GM12891 (cell line): ENCODE measurements around the gene RNF144A.

Source experiments
- DNase-seq: peaks from one replicate; pipeline ENCODE4 v3.0.0; 2011; ENCODE audit warnings: low spot score; ENCODE audit not compliant: insufficient read length
- FAIRE-seq: peaks from 2 replicates; lab custom pipeline; 2011; peaks lifted over from hg19 to GRCh38; lab: Jason Lieb, UNC
- PAX5 ChIP-seq: IDR thresholded peaks from 2 replicates; pipeline ENCODE4 v1.6.1; 2011; ENCODE audit warnings: low read length, moderate library complexity, mild to moderate bottlenecking; ENCODE audit not compliant: insufficient read depth, severe bottlenecking
- POLR2A ChIP-seq: IDR thresholded peaks from 2 replicates; pipeline ENCODE4 v1.6.1; 2011; ENCODE audit warnings: low read depth, low read length, control low read depth
- POLR2AphosphoS5 ChIP-seq: IDR thresholded peaks from 2 replicates; pipeline ENCODE4 v1.6.1; 2011; ENCODE audit warnings: low read depth, low read length, control low read depth
- POU2F2 ChIP-seq: IDR thresholded peaks from 2 replicates; pipeline ENCODE4 v1.6.1; 2011; ENCODE audit warnings: low read depth, mild to moderate bottlenecking, control low read depth, low read length, moderate library complexity
- SPI1 ChIP-seq: IDR thresholded peaks from 2 replicates; pipeline ENCODE4 v1.6.1; 2011; ENCODE audit warnings: low read depth, low read length, control low read depth
- TAF1 ChIP-seq: IDR thresholded peaks from 2 replicates; pipeline ENCODE4 v1.6.1; 2011; ENCODE audit warnings: low read depth, low read length, control low read depth

Gene RNF144A

DNA sequence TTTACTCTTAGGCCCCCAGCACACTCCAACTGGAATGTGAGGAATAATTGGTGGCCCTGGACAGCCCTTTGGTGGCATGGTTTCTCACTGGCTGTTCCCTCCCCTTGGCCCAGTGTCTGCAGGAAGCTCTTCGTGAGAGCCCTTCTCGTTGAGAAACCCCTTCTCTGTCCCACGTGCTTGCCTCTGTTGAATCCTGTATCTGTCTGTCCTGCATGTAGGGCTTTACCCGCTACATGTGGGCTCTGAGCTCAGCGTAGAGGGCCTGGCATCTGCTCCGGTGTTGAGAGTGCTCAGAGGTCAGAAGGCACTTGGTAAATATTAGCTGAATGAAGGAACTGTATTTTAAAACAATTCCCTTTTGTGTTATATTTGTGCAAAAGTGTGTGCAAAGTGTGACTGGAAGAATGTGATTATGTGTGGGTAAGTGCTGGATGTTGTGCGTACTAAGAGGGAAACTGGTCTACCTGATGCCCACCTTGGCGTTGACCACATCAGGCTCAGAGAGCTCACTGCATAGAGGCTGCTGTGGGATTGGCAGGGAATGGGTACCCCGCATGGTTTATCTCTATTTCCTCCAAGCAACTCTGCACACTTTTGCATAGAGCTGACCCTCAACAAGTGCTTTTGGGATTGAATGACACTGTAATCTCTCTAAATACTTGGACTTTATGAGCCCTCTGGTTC, 40.0 kb downstream of the RNF144A start:
- no peak for DNase-seq

DNA sequence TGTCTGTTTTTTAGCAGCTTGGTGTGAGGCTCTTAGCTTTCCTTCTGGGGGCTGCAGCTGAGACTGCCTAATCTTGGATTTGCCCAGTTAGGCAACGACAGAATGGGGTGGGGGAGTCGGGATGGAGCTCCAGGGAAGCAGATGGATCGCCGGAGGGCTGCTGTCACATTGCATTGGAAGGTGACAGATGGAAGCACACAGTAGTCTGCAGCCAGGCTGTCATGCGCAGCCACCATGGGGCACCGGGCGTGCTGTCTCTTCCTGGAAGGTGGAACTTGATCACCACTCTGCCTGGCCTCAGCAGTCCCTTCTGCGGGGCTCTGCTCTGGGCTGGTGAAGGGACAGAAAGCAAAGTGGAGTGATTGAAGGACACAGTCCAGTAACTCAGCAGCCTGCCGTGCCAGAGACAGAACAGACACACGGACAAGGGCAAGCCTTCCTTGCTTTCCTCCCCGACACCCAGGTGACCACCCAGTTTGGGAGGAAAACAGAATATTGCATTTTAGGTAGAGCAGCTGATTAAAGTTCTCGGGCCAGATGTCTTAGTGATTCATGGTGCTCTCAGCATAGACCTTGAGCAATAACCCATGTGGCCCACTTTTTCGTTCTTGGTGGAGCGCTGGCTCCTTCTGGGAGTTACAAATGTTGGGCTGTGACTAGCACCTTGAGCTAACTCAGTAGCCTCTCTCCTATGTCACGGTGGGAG, 40.9 kb downstream of the RNF144A start:
- no peak for TF ChIP-seq POU2F2
- TF ChIP-seq TAF1 = no peak
- no peak for TF ChIP-seq POLR2A
- no peak for TF ChIP-seq POLR2AphosphoS5
- no peak for TF ChIP-seq SPI1
- TF ChIP-seq PAX5 = no peak
- FAIRE-seq (no peak), DNase-seq (no peak)

More for the DNA sequence above, 40.0 kb downstream of the RNF144A start:
- TF ChIP-seq TAF1 = no peak
- no peak for TF ChIP-seq PAX5
- no peak for TF ChIP-seq POLR2AphosphoS5
- TF ChIP-seq POLR2A = no peak
- no peak for TF ChIP-seq SPI1
- no peak for TF ChIP-seq POU2F2
- no peak for FAIRE-seq

DNA sequence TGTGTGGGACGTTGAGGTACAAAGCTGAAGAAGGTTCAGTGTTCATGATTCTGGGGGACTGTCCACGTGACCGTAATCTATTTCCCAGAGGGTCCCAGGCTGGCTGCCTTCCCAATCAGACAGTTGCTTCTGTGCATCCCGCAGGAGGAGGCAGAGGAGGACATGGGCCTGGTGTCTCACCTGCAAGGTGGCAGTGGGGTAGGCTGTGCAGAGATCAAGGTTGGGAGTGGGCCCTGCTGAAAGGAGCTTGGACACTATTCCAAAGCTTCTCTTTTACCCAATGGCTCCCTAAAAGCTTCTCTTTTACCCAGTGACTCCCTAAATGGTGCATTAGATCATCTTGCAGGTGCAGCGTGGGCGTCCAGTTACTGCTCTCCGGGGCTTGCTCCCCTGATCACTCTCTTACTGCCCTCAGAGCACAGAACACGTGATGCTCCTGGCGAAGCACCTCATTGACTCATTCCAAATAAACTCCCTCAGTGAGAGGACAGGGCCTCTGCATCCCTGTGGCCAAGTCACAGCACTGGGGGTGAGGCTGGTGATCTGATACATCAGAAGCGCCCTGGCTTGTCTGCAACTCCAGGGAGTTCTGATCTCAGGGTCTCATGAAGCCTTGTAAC, 41.5 kb downstream of the RNF144A start:
- no peak for DNase-seq
- TF ChIP-seq SPI1 (no peak), PAX5 (no peak), TAF1 (no peak), POU2F2 (no peak), POLR2AphosphoS5 (no peak), POLR2A (no peak)
- no peak for FAIRE-seq

DNA sequence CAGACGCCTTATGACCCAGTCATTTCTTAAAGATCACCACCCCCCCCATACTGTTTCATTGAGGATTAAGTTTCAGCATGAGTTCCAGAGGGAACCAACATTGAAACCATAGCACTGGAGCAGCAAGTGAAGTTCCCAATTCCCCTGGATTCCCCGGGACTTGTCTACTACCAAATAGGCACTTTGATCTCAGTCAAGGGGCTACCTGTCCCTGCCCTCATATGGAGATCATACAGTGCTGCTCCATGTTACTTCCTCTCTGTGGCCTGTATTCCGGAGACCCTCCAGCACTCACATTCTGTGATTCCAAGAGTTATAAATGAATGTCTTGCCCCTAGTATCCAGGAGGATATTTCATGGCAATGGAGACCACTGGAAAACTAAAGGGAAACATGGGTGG, 42.5 kb downstream of the RNF144A start:
- TF ChIP-seq POLR2AphosphoS5 = no peak
- TF ChIP-seq PAX5 = no peak
- no peak for TF ChIP-seq POLR2A
- no peak for TF ChIP-seq POU2F2
- no peak for TF ChIP-seq TAF1
- no peak for TF ChIP-seq SPI1
- DNase-seq (no peak), FAIRE-seq (no peak)

DNA sequence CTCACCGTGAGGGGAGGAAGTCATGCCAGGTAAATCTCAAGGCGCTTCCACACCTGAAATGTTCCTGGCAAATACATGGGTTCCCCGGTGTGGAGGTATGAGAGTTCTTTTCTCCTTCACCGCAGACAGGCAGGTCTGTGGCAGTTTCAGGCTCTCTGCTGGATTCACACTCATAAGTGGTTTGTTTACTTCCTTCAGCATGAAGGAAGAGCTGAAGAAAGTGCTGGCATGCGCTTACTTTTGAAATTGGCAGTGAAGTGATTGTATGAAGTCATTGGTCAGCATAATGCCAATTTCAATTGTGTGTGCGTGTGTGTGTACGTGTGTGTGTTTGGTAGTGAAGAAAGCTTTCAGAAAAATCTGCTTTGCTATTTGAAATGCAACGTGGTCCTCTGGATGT, 43.4 kb downstream of the RNF144A start:
- DNase-seq = no peak
- no peak for FAIRE-seq
- no peak for TF ChIP-seq PAX5
- TF ChIP-seq TAF1 = no peak
- no peak for TF ChIP-seq POU2F2
- TF ChIP-seq SPI1 = no peak

DNA sequence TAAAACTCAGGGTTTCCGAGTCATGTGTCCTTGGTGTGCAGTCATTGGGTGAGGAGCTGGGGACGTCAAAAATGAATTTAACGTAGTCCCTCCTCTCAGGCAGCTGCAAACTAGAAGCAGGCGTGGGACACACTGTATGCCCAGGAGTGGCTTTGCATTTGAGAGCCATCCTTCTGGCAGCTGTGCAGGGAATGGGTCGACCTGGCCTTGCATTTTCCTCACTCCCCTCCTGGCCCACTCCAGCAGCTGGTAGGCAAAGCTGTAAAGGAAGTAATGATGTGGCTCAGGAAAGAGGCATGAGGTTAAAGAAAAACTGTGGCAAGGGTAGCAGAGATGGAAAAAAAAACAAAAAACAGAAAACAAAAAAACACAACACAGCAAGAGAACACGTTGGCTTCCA, 46.5 kb downstream of the RNF144A start:
- no peak for TF ChIP-seq TAF1
- TF ChIP-seq POLR2AphosphoS5 = no peak
- TF ChIP-seq PAX5 = no peak
- no peak for TF ChIP-seq POU2F2
- no peak for TF ChIP-seq SPI1
- DNase-seq (no peak), FAIRE-seq (no peak)

DNA sequence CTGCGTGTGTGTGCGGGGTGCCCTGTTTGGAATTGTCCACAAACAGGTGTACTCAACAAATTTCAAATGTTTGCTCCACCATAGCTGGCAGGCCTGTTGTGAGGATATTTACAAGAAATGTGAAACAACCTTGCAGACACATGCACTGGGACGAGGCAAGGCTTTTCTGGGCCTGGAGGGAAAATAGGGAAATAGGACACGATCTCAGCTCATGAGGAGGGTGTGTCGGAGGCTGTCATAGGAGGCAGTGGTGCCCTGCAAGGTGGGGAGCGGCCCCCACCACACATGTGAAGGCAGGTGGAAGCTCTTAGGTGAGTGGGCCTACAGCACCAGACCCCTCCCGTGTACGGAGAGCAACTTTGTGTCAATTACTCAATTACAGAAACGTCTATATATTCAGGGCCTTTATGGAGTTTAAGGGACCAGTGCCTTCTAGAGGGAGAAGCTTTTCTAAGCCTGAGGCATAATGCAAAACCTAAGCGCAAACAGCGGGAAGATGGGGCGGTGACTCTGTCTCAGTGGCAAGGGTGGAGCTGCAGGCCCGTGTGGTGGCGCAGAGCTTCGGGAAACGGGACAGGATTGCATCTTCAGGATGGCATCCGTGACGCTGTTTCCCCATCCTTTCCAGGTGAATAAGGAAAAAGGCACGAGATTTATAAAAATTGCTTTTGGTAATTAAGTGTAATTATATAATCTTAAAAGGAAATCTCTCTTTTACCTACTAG, 48.0 kb downstream of the RNF144A start:
- TF ChIP-seq TAF1 = no peak
- no peak for TF ChIP-seq POLR2A
- no peak for TF ChIP-seq PAX5
- TF ChIP-seq POU2F2 = no peak
- TF ChIP-seq SPI1 = no peak
- DNase-seq = no peak
- no peak for FAIRE-seq

DNA sequence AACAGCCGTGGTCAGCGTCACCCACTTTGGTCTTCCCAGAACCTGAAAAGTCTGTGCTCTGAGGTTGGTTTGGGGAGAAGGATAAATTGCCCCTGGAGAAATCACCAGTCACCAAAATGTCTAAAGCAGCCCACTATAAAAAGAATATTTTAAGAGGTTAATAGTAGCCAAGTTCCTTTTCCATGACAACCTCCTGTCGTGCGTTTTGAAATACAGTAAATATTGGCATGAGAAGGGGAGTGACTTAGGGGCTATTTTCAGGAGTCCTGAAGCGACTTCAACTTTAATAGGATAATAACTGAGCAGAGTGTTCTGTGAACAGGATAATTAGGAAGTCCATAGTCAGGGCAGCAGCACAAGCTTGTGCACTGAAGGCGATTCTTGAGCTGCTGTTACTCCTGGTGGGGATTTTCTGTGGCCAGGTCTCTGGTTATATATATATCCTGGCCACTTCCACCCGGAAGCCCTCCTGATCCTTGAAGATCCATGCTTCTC, 49.3 kb downstream of the RNF144A start:
- FAIRE-seq (no peak), DNase-seq (no peak)
- TF ChIP-seq POU2F2 (no peak), POLR2AphosphoS5 (no peak), TAF1 (no peak), PAX5 (no peak), SPI1 (no peak)

DNA sequence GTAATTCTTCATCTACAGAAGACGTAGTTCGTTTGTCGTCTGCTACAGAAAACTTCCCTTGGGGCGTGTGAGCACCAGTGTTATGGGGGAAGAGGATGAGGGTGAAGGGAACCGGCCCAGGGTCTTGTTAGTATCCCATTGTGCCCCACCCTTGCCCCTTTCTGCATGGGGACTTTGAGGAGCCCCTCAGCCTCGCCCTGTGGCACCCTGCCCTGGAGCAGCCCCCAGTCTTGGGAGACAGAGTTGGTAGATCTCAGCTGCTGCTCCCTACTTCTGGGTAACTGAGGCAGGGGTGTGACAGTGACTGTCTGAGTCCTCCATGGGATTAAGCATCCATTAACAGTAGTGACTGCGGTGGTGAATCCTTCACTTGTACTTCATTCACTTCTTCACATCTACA, 50.1 kb downstream of the RNF144A start:
- DNase-seq = no peak
- TF ChIP-seq TAF1 (no peak), POLR2A (no peak), PAX5 (no peak), POLR2AphosphoS5 (no peak), SPI1 (no peak), POU2F2 (no peak)
- no peak for FAIRE-seq
